OCI-LY7 (cell line): ENCODE measurements around the gene MIOX. TPM values are rescaled to one million over a fixed set of nuclear protein-coding genes. Genes with fewer than 3 reads are reported as not detected.
"Not testable (repeated sequence)": the region's sequence is repeated elsewhere in the genome, so short reads cannot be mapped to it uniquely, and the experiment has no call there.

ENCODE experiments used
- BruUV-seq: library from RNA; stranded (reverse); fragments of 400-500 nt; replicated peaks from 2 replicates; lab custom pipeline; 2021; lab: Mats Ljungman, UMichigan
- CTCF ChIA-PET: fragments of 300-600 bp; sonication (Branson Sonifier 250); formaldehyde crosslinking; loops from one replicate; lab custom pipeline; 2022; ENCODE audit warnings: antibody characterized with exemption; ENCODE audit not compliant: unreplicated experiment; lab: Charles Lee
- POLR2A ChIA-PET: fragments of 300-600 bp; sonication (Branson Sonifier 250); formaldehyde crosslinking; loops from one replicate; lab custom pipeline; 2022; ENCODE audit warnings: antibody characterized with exemption; lab: Charles Lee
- DNase-seq: peaks from one replicate; pipeline ENCODE4 v3.0.0-alpha.2; 2015; ENCODE audit warnings: low spot score
- H2AFZ ChIP-seq: fragments of 200-600 bp; sonication (generic), shearing (Covaris generic); 2 replicates; pipeline ENCODE4 v1.6.1; 2014; ENCODE audit warnings: mild to moderate bottlenecking, antibody characterized with exemption, low read length, moderate library complexity
- H3K27ac ChIP-seq: fragments of 200-600 bp; sonication (generic); 2 replicates; pipeline ENCODE4 v1.5.1; 2014; ENCODE audit warnings: mixed run types, low read depth, mild to moderate bottlenecking, moderate library complexity, low read length, inconsistent platforms; ENCODE audit not compliant: poor library complexity, severe bottlenecking
- H3K36me3 ChIP-seq: fragments of 200-600 bp; sonication (generic); 2 replicates; pipeline ENCODE4 v1.6.1; 2014; ENCODE audit warnings: mild to moderate bottlenecking, antibody characterized with exemption, low read length, moderate library complexity, mixed read lengths; ENCODE audit not compliant: insufficient read depth
- H3K4me1 ChIP-seq: fragments of 200-600 bp; sonication (generic); 2 replicates; pipeline ENCODE4 v1.5.1; 2014; ENCODE audit warnings: mild to moderate bottlenecking, low read length; ENCODE audit not compliant: insufficient read depth, poor library complexity, severe bottlenecking
- H3K4me2 ChIP-seq: fragments of 200-600 bp; sonication (generic); 2 replicates; pipeline ENCODE4 v1.6.1; 2014; ENCODE audit warnings: mild to moderate bottlenecking, low read length
- H3K4me3 ChIP-seq: fragments of 200-600 bp; sonication (generic); 2 replicates; pipeline ENCODE4 v1.5.1; 2014; ENCODE audit warnings: mild to moderate bottlenecking, low read depth, low read length; ENCODE audit not compliant: poor library complexity, severe bottlenecking
- H3K79me2 ChIP-seq: fragments of 200-600 bp; sonication (generic); 2 replicates; pipeline ENCODE4 v1.6.1; 2016; ENCODE audit warnings: low read depth, mild to moderate bottlenecking, low read length, moderate library complexity, mixed read lengths; ENCODE audit not compliant: insufficient read depth
- H3K9me2 ChIP-seq: fragments of 200-600 bp; sonication (generic); 2 replicates; pipeline ENCODE4 v1.6.1; 2016; ENCODE audit warnings: mild to moderate bottlenecking, low read length, mixed read lengths; ENCODE audit not compliant: insufficient read depth
- H3K9me3 ChIP-seq: fragments of 200-600 bp; sonication (generic); 2 replicates; pipeline ENCODE4 v1.6.1; 2014; ENCODE audit warnings: mild to moderate bottlenecking, mixed run types, low read length, mixed read lengths
- H4K20me1 ChIP-seq: fragments of 200-600 bp; sonication (generic); 2 replicates; pipeline ENCODE4 v1.6.1; 2014; ENCODE audit warnings: mild to moderate bottlenecking, antibody characterized with exemption, low read length, moderate library complexity, mixed read lengths; ENCODE audit not compliant: insufficient read depth
- CTCF ChIP-seq: fragments of 200-600 bp; sonication (generic); conservative IDR thresholded peaks from 2 replicates; pipeline ENCODE4 v1.5.1; 2014; ENCODE audit warnings: mild to moderate bottlenecking, antibody characterized with exemption, low read length, moderate library complexity, mixed read lengths
- EZH2phosphoT487 ChIP-seq: fragments of 200-600 bp; sonication (generic); IDR thresholded peaks from 2 replicates; pipeline ENCODE4 v1.6.1; 2018; ENCODE audit warnings: low read depth, borderline replicate concordance, mild to moderate bottlenecking, mixed run types, antibody characterized with exemption, low read length, moderate library complexity, mixed read lengths
- intact Hi-C: fragments of 100-400 bp; cut with micrococcal nuclease; formaldehyde crosslinking; loops from one replicate; pipeline ENCODE4 v1.10.0; 2022; ENCODE audit not compliant: unreplicated experiment
- total RNA-seq, 2 experiments: library from RNA; depleted of rRNA in 1 of 2; stranded (reverse); fragments of >200 nt in 1 of 2; shearing (Covaris generic) in 1 of 2; gene quantifications; 2 replicates each; pipeline ENCODE4 v1.2.3, GENCODE V29; 2014 to 2022

MIOX gene
- total RNA-seq, 2 experiments from 2014 or later, result 0.53 TPM; not detected in 1

GRCh38 chr22:50517495-50518260 lies 31.0 kb downstream of the MIOX start:
- Histone ChIP-seq H3K9me3 (no peaks in the 10 kb centered on the region), H3K9me2 (no peaks in the 10 kb centered on the region), H3K4me2 (no peak overlapping the region), H4K20me1 (no peaks in the 10 kb centered on the region), H3K4me3 (no peak overlapping the region), H2AFZ (no peak overlapping the region), H3K36me3 (peaks cover 93% of the 10 kb centered on the region), H3K79me2 (peaks cover 23% of the 10 kb centered on the region), H3K27ac (no peak overlapping the region), H3K4me1 (no peaks in the 10 kb centered on the region)
- BruUV-seq, result no TSS peak
- DNase-seq, result no peak
- intact Hi-C loops, result no loop called here
- TF ChIP-seq CTCF (no peak), EZH2phosphoT487 (no peak)
- ChIA-PET CTCF (no interaction called here), POLR2A (no interaction called here)

- H3K4me3 ChIP-seq, result no peak overlapping the region
- no peak for DNase-seq
- no TSS peak for BruUV-seq
- H3K36me3 ChIP-seq, result peaks cover 93% of the 10 kb centered on the region
- H2AFZ ChIP-seq, result no peak overlapping the region
- H3K27ac ChIP-seq, result no peak overlapping the region
- ChIA-PET POLR2A (no interaction called here), CTCF (no interaction called here)
- no peaks in the 10 kb centered on the region for H3K4me1 ChIP-seq
- intact Hi-C loops, result no loop called here
- no peak for TF ChIP-seq CTCF
- TF ChIP-seq EZH2phosphoT487, result no peak
- peaks cover 13% of the 10 kb centered on the region for H3K79me2 ChIP-seq
- no peak overlapping the region for H3K4me2 ChIP-seq
- no peaks in the 10 kb centered on the region for H3K9me3 ChIP-seq
- no peaks in the 10 kb centered on the region for H3K9me2 ChIP-seq
- no peaks in the 10 kb centered on the region for H4K20me1 ChIP-seq
Observed at GRCh38 chr22:50518606-50519005, 31.9 kb downstream of the MIOX start.

- Histone ChIP-seq H3K9me2 (no peaks in the 10 kb centered on the region), H4K20me1 (no peaks in the 10 kb centered on the region), H2AFZ (no peak overlapping the region), H3K9me3 (no peaks in the 10 kb centered on the region), H3K79me2 (peaks cover 8% of the 10 kb centered on the region), H3K4me1 (peaks cover 2% of the 10 kb centered on the region), H3K4me3 (no peak overlapping the region), H3K36me3 (peaks cover 97% of the 10 kb centered on the region), H3K27ac (no peak overlapping the region), H3K4me2 (no peak overlapping the region)
- POLR2A ChIA-PET, result interaction anchor here (0.6 kb wide), 1 partner anchor 252 kb away, joined by 6 read pairs; no protein-coding TSS in a partner anchor
- no TSS peak for BruUV-seq
- CTCF ChIA-PET, result no interaction called here
- TF ChIP-seq EZH2phosphoT487 (no peak), CTCF (no peak)
- intact Hi-C loops, result no loop called here
- no peak for DNase-seq
Observed at GRCh38 chr22:50519151-50519550, 32.5 kb downstream of the MIOX start.

- H2AFZ ChIP-seq, H3K79me2 ChIP-seq, H3K4me2 ChIP-seq, H3K9me2 ChIP-seq, H3K9me3 ChIP-seq, intact Hi-C loops, H3K4me1 ChIP-seq, BruUV-seq, CTCF ChIA-PET, POLR2A ChIA-PET, H3K4me3 ChIP-seq, H4K20me1 ChIP-seq, DNase-seq, H3K27ac ChIP-seq: not testable (repeated sequence)
- peaks cover 96% of the 10 kb centered on the region for H3K36me3 ChIP-seq
Observed at GRCh38 chr22:50520184-50520583, 33.5 kb downstream of the MIOX start.
